Activated CD8-positive, alpha-beta memory T cell treated with anti-CD3 and anti-CD28 coated beads, Interleukin-2, amount 10 ng/mL, durations not matched to agents 7 days and 5 days (primary cell): ENCODE results near the gene RHOA. TPM values are rescaled to one million over a fixed set of nuclear protein-coding genes. Genes with fewer than 3 reads are reported as not detected.
A peak's percentile ranks its signal among the peaks of the same experiment; 100 is the strongest.
"Not testable (repeated sequence)": the region's sequence is repeated elsewhere in the genome, so short reads cannot be mapped to it uniquely, and the experiment has no call there.

Experiments
- ATAC-seq: fragments of 150-1000 bp; cut with Tn5 transposase; one replicate; pipeline ENCODE4 v1.10.0; 2021; ENCODE audit warnings: moderate library complexity
- CTCF ChIA-PET: fragments of 350-600 bp; sonication (Branson Sonifier 250); formaldehyde crosslinking; loops from one replicate; lab custom pipeline; 2021; ENCODE audit warnings: antibody characterized with exemption; lab: Charles Lee
- DNase-seq: peaks from one replicate; pipeline ENCODE4 v3.0.0-alpha.2; 2020
- H3K27ac Mint-ChIP-seq: one replicate; pipeline ENCODE4 v1.8.0; 2021; ENCODE audit warnings: mild to moderate bottlenecking, mixed read lengths
- H3K27me3 Mint-ChIP-seq: one replicate; pipeline ENCODE4 v1.8.0; 2021; ENCODE audit warnings: mixed read lengths
- H3K36me3 Mint-ChIP-seq: one replicate; pipeline ENCODE4 v1.8.0; 2021; ENCODE audit warnings: mild to moderate bottlenecking, mixed read lengths
- H3K4me1 Mint-ChIP-seq: one replicate; pipeline ENCODE4 v1.8.0; 2021; ENCODE audit warnings: mixed read lengths
- H3K4me3 Mint-ChIP-seq: one replicate; pipeline ENCODE4 v1.8.0; 2021; ENCODE audit warnings: mild to moderate bottlenecking, moderate library complexity, mixed read lengths
- H3K9me3 Mint-ChIP-seq: one replicate; pipeline ENCODE4 v1.8.0; 2022; ENCODE audit warnings: low read depth, mixed read lengths
- total RNA-seq, 2 experiments: library from RNA; stranded (reverse); gene quantifications; one replicate each; pipeline ENCODE4 v1.2.3, GENCODE V29; 2021

RHOA gene
- total RNA-seq, 2 experiments from 2014 or later = 439 to 539 TPM

DNA sequence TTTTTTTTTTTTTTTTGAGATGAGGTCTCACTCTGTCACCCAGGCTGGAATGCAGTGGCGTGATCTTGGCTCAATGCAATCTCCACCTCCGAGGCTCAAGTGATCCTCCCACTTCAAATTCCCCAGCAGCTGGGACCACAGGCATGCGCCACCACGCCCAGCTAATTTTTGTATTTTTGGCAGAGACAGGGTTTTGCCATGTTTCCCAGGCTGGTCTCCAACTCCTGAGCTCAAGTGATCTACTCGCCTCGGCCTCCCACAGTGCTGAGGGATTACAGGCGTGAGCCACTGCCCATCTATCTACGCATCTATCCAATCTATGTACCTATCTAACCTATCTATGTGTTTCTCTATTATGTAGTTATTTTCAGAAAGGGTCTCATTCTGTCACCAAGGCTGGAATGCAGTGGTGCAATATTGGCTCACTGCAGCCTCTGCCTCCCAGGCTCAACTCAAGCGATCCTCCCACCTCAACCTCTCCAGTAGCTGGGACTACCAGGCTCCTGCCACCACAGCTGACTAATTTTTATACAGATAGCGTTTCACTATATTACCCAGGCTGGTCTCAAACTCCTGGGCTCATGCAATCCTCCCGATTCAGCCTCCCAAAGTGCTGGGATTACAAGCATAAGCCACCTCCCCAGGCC lies 33.4 kb downstream of the RHOA start:
- ATAC-seq (no peak), DNase-seq (no peak)
- Mint-ChIP-seq H3K4me1 (peaks cover 30% of the 10 kb centered on the region), H3K36me3 (peaks cover 53% of the 10 kb centered on the region), H3K27ac (peak overlapping the region; percentile 17), H3K9me3 (peaks cover 2% of the 10 kb centered on the region), H3K27me3 (no peaks in the 10 kb centered on the region), H3K4me3 (no peak overlapping the region)
- CTCF ChIA-PET = interaction anchor here (0.5 to 1.9 kb wide), 6 partner anchors 15 to 182 kb away, joined by 3 to 7 read pairs (median 3); partner anchors contain the start of gene USP4

DNA sequence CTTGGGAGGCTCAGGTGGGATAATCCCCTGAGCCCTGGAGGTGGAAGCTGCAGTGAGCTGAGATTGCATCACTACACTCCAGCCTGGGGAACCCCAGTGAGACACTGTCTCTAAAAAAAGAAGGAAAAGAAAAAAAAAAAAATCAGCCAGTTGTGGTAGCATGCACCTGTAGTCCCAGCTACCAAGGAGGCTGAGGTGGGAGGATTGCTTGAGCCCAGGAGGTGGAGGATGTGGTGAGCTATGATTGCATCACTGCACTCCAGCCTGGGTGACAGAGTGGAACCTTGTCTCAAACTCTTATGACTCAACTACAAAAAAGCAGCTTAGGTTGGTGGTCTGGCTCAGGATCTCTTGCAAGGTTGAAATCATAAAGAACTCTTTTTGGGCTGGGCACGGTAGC lies 34.3 kb downstream of the RHOA start:
- Mint-ChIP-seq H3K9me3 (peaks cover 2% of the 10 kb centered on the region), H3K27me3 (no peaks in the 10 kb centered on the region), H3K27ac (peak overlapping the region; percentile 79), H3K36me3 (peaks cover 58% of the 10 kb centered on the region), H3K4me3 (no peak overlapping the region), H3K4me1 (peaks cover 29% of the 10 kb centered on the region)
- CTCF ChIA-PET = interaction anchor here (0.5 to 1.9 kb wide), 7 partner anchors 14 to 181 kb away, joined by 3 to 7 read pairs (median 3); partner anchors contain the start of gene USP4
- DNase-seq = peak; percentile 80
- ATAC-seq = peak; percentile 89

DNA sequence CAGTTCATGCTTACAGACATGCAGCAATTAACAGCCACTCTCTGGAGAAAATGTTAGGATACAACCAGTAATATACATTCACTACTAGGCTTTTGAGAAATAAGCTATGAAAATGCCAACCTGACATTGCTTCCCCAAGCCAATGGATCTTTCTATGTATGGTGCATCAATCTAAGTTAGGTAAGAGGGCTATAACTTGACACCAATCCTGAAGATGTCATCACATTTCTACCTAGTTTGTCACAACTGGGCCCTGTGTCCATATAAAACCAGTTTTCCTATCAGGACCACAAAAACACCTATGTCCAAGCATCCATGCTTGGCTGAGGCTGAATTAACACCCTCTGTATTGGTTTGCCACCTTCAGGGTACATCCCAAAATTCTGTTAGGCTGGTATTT lies 39.8 kb downstream of the RHOA start:
- CTCF ChIA-PET = no interaction called here
- no peak for DNase-seq
- Mint-ChIP-seq H3K4me3 (no peak overlapping the region), H3K27me3 (no peaks in the 10 kb centered on the region), H3K27ac (no peak overlapping the region), H3K9me3 (no peaks in the 10 kb centered on the region), H3K4me1 (peaks cover 16% of the 10 kb centered on the region), H3K36me3 (peaks cover 65% of the 10 kb centered on the region)
- no peak for ATAC-seq

DNA sequence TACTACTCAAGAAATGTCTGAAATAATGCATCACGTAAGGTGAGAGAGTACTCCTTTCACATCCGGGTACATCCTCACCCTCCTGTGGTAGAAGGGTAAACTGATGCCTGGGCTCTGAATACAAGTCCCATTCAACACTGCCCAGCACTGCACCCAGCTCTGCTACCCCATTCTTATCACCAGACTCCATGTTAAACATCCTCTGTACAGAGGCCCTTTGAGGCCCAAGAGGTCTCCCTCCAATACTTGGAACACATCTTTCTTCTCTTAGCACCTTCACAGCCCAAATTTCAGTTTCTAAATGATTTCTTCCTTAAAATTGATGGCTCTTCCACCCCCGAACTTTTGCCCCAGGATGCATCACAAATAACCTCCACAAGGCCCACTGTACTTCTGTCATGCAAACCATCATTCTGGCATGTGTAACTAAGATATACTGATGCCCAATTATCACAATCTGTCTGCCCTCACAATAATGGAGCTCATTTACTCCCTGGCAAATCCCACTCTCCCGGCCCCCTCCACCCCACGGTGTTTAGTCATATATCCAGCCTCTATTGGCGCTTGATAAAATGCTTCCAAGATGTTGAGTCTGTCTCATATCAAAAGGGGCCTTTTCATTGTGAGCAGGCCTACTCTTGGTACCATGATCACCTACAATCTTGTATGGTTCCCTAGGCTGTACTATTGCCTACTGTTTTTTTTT lies 41.0 kb downstream of the RHOA start:
- Mint-ChIP-seq H3K4me3 (no peak overlapping the region), H3K9me3 (no peaks in the 10 kb centered on the region), H3K4me1 (peaks cover 16% of the 10 kb centered on the region), H3K27ac (peak overlapping the region; percentile 6), H3K27me3 (no peaks in the 10 kb centered on the region), H3K36me3 (peaks cover 69% of the 10 kb centered on the region)
- no peak for DNase-seq
- no peak for ATAC-seq
- CTCF ChIA-PET = no interaction called here

DNA sequence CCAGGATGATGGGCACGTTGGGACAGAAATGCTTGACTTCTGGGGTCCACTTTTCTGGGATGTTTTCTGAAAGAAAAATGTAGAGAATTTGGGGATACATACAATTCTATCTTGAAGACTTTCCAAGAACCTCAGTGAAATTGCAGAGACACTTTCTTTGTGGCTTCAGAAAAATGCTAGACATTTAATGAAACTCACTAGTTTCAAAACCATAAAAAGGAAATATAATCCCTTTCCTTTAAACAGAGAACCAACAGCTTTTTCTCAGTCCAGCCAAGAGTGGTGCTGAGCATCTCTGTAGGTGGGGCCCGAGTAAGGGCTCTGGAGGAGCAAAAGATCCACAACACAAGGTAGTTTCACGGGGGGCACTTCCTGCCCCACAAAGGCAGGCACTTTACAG lies 49.2 kb downstream of the RHOA start:
- peaks cover 23% of the 10 kb centered on the region for H3K4me1 Mint-ChIP-seq
- DNase-seq (no peak), ATAC-seq (no peak)
- H3K27ac Mint-ChIP-seq = peak overlapping the region; percentile 54
- CTCF ChIA-PET = interaction anchor here (1.4 kb wide), 1 partner anchor 22 kb away, joined by 4 read pairs; no protein-coding TSS in a partner anchor
- no peaks in the 10 kb centered on the region for H3K27me3 Mint-ChIP-seq
- H3K4me3 Mint-ChIP-seq = no peak overlapping the region
- no peaks in the 10 kb centered on the region for H3K9me3 Mint-ChIP-seq
- H3K36me3 Mint-ChIP-seq = peaks cover 53% of the 10 kb centered on the region

DNA sequence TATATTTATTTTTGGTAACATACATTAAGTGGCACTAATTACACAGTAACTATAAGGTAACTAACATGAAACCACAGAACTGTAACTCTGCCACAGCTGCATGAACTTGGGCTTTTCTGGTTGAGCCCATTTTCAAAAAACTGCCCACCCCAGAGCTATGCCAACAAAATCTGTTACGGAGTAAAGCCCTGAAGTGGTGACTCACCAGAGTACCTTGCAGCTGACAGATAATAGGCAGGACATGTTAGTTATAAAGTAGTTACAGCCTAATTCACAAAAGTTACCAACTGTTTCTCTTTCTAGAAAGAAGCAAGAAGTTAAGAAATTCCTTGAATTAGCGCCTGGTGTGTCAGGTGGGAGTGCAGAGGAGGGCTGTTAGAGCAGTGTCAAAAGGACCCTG lies 52.2 kb downstream of the RHOA start:
- Mint-ChIP-seq H3K4me1 (peaks cover 27% of the 10 kb centered on the region), H3K9me3 (no peaks in the 10 kb centered on the region), H3K27me3 (no peaks in the 10 kb centered on the region), H3K4me3 (no peak overlapping the region), H3K36me3 (peaks cover 44% of the 10 kb centered on the region), H3K27ac (peak overlapping the region; percentile 87)
- ATAC-seq (no peak), DNase-seq (no peak)
- CTCF ChIA-PET = interaction anchor here (2.0 to 4.6 kb wide), 3 partner anchors 16 to 89 kb away, joined by 5 to 20 read pairs (median 14); partner anchors contain the start of gene USP4

DNA sequence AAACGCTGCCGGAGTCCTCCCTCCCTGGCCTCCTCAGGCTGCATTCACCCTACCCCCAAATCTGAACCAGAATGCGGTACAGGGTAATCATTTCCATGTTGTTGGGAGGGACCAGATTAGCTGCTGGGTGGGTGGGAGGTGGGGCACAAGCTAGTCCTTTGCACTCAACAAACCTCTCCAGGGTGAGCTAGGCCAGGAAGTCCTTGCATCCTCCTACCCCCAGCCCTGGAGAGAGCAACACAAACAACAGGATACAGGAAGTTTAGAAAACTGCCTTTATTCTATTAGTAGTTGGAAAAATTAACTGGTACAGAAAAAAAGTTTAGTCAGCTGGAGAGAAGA lies 52.9 kb downstream of the RHOA start:
- Mint-ChIP-seq H3K4me3 (peak overlapping the region; percentile 83), H3K27ac (peak overlapping the region; percentile 87), H3K36me3 (peaks cover 45% of the 10 kb centered on the region), H3K27me3 (no peaks in the 10 kb centered on the region), H3K9me3 (no peaks in the 10 kb centered on the region), H3K4me1 (peaks cover 28% of the 10 kb centered on the region)
- DNase-seq (no peak), ATAC-seq (no peak)
- CTCF ChIA-PET = interaction anchor here (2.0 to 4.6 kb wide), 3 partner anchors 16 to 90 kb away, joined by 5 to 20 read pairs (median 14); partner anchors contain the start of gene USP4

DNA sequence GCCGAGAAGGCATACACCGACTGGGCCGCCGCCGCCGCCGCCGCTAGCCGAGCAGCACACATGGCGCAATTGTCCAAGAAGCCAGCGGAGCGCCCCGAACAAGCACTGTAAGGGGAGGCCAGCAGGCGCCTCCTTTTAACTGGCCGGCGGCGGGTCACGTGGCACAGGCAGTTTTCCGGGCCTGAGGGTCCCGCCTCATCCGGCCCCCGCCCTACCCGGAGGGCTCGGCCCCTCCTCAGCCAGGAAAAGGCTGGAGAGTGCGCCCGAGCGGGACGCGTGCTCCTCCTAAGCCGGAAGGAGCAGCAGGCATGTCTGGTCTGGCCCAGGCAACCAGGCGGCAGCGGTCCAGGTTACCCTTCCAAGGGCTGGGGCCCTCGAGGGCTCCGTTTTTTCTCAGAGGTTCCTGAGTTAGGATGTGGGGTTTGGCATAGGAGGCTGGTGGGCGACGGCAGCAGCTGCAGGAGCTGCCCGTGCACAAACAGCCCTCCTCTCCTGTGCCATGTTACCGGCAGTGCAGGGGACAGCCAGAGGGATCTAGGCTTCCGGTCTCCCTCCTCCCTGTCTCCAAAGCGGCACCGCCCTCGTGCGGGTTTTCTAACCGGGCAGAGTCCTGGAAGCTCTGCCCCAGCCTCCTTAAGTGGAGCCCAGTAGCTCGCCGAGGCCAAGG lies 53.4 kb downstream of the RHOA start, which contains the start of gene GPX1:
TSS of gene GPX1 (minus strand) at position 137 of the 667 bp plus-strand sequence. CDS start at position 62, 75 bp downstream.
- peak; percentile 91 for ATAC-seq
- H3K36me3 Mint-ChIP-seq = peaks cover 45% of the 10 kb centered on the region
- no peaks in the 10 kb centered on the region for H3K9me3 Mint-ChIP-seq
- CTCF ChIA-PET = interaction anchor here (1.0 to 4.6 kb wide), 4 partner anchors 18 to 187 kb away, joined by 3 to 20 read pairs (median 9); partner anchors contain the start of genes KLHDC8B and USP4
- H3K27ac Mint-ChIP-seq = peak within 1 kb of the TSS; percentile 87
- H3K4me1 Mint-ChIP-seq = peaks cover 26% of the 10 kb centered on the region
- peak within 1 kb of the TSS; percentile 83 for H3K4me3 Mint-ChIP-seq
- peak; percentile 91 for DNase-seq
- H3K27me3 Mint-ChIP-seq = no peaks in the 10 kb centered on the region

DNA sequence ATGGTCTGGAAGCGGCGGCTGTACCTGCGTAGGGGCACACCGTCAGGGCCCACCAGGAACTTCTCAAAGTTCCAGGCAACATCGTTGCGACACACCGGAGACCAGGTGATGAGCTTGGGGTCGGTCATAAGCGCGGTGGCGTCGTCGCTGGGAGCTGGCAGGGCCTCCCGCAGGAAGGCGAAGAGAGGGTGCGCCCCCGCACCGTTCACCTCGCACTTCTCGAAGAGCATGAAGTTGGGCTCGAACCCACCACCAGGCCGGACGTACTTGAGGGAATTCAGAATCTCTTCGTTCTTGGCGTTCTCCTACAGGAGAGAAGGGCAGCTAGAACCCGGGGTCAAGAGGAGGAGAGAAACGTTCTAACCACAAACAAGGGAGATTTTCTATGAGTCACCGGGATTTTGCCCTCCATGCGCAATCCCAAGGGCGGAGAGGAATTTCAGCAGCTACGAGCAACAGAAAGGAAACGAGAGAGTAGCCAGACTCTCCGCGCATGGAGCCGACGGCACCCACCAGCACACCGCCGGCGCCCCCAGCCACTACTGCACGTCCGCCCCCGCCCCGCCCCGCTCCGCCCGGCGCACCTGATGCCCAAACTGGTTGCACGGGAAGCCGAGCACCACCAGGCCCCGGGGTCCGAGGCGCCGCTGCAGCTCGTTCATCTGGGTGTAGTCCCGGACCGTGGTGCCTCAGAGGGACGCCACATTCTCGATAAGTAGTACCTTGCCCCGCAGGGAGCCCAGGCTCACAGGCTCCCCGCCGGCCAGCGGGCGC lies 54.1 kb downstream of the RHOA start:
- H3K36me3 Mint-ChIP-seq = peaks cover 41% of the 10 kb centered on the region
- peaks cover 23% of the 10 kb centered on the region for H3K4me1 Mint-ChIP-seq
- peak overlapping the region; percentile 87 for H3K27ac Mint-ChIP-seq
- not testable (repeated sequence) for H3K9me3 Mint-ChIP-seq, H3K27me3 Mint-ChIP-seq
- H3K4me3 Mint-ChIP-seq = peak overlapping the region; percentile 83
- ATAC-seq (peak; percentile 48), DNase-seq (peak; percentile 64)
- CTCF ChIA-PET = interaction anchor here (0.9 to 4.6 kb wide), 5 partner anchors 12 to 187 kb away, joined by 3 to 20 read pairs (median 4); partner anchors contain the start of genes KLHDC8B and USP4

DNA sequence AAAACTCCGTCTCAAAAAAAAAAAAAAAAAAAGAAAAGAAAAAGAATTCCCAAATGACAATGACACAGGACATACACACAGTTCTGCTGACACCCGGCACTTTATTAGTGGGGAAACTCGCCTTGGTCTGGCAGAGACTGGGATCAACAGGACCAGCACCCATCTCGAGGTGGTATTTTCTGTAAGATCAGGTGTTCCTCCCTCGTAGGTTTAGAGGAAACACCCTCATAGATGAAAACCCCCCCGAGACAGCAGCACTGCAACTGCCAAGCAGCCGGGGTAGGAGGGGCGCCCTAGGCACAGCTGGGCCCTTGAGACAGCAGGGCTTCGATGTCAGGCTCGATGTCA lies 54.7 kb downstream of the RHOA start:
- ATAC-seq (peak; percentile 10), DNase-seq (peak; percentile 46)
- CTCF ChIA-PET = interaction anchor here (0.6 to 4.6 kb wide), 6 partner anchors 12 to 186 kb away, joined by 3 to 20 read pairs (median 4); partner anchors contain the start of genes KLHDC8B and USP4
- H3K9me3 Mint-ChIP-seq, H3K27me3 Mint-ChIP-seq: not testable (repeated sequence)
- peak overlapping the region; percentile 83 for H3K4me3 Mint-ChIP-seq
- H3K27ac Mint-ChIP-seq = peak overlapping the region; percentile 84
- peaks cover 20% of the 10 kb centered on the region for H3K4me1 Mint-ChIP-seq
- peaks cover 36% of the 10 kb centered on the region for H3K36me3 Mint-ChIP-seq

DNA sequence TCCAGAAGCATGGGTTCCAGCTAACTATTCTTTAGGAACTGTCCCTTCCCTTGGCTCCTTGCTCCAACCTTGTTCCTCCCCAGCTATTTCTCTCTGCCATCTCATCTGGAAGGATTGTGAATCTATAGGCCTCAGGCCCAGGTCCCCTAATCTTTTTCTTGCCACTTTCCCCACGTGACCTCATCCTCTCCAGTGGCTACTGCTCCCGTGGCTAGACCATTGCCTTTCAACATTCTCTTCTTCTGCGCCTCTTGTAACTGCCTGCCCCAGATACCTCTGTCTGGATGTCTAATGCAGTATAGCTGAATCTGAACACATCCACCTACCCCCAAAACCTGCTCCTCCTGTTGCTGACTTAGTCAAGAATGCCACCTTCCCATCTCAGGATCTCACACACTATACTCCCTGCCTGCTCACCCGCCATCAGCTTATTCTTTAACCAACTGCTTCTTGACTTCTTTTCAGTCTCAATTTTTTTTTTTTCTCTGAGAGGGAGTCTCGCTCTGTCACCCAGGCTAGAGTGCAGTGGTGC lies 58.8 kb downstream of the RHOA start:
- peaks cover 11% of the 10 kb centered on the region for H3K4me1 Mint-ChIP-seq
- no peak for ATAC-seq
- no peak for DNase-seq
- no peak overlapping the region for H3K27ac Mint-ChIP-seq
- peaks cover 11% of the 10 kb centered on the region for H3K36me3 Mint-ChIP-seq
- H3K4me3 Mint-ChIP-seq = no peak overlapping the region
- no peaks in the 10 kb centered on the region for H3K9me3 Mint-ChIP-seq
- CTCF ChIA-PET = interaction anchor here (1.3 to 2.1 kb wide), 2 partner anchors 13 to 96 kb away, joined by 4 to 8 read pairs; partner anchors contain the start of gene USP4
- no peaks in the 10 kb centered on the region for H3K27me3 Mint-ChIP-seq

DNA sequence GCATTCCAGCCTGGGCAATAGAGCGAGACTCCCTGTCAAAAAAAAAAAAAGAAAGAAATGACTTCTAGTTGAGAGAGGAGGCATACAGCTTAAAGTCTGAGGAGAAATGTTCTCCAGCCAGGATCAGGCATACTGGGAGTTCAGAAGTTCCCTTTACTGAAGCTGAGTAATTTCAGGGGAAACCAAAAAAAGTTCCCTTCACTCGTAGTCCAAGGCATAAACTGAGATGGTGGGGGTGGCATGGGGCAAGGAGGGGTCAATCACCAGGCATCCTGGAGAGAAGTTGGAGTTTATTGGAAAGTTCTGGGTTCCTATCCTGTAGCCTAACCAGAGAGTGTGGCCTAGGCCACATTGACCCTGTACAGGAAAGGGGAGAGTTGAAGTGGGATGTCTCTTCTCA lies 59.5 kb downstream of the RHOA start:
- ATAC-seq (no peak), DNase-seq (no peak)
- H3K4me3 Mint-ChIP-seq = no peak overlapping the region
- H3K9me3 Mint-ChIP-seq = no peaks in the 10 kb centered on the region
- no peaks in the 10 kb centered on the region for H3K27me3 Mint-ChIP-seq
- no peak overlapping the region for H3K27ac Mint-ChIP-seq
- CTCF ChIA-PET = interaction anchor here (1.3 to 2.1 kb wide), 3 partner anchors 12 to 96 kb away, joined by 4 to 9 read pairs (median 8); partner anchors contain the start of gene USP4
- peaks cover 11% of the 10 kb centered on the region for H3K4me1 Mint-ChIP-seq
- H3K36me3 Mint-ChIP-seq = peaks cover 11% of the 10 kb centered on the region
